C1 segment of cervical spinal cord (tissue), 14 donors: ENCODE data around the gene SMO.
A peak's percentile ranks its signal among the peaks of the same experiment; 100 is the strongest.
"Not testable (repeated sequence)": the region's sequence is repeated elsewhere in the genome, so short reads cannot be mapped to it uniquely, and the experiment has no call there.

Experiments
- DNase-seq, 14 donors: peaks; one replicate each; lab custom pipeline; 2025; lab: John Stamatoyannopoulos, UW

The SMO gene

GRCh38 chr7:129208667-129209066 is 20.2 kb downstream of the SMO start:
- no peak for DNase-seq

GRCh38 chr7:129209067-129209926 is 20.9 kb downstream of the SMO start:
- no peak for DNase-seq

DNA sequence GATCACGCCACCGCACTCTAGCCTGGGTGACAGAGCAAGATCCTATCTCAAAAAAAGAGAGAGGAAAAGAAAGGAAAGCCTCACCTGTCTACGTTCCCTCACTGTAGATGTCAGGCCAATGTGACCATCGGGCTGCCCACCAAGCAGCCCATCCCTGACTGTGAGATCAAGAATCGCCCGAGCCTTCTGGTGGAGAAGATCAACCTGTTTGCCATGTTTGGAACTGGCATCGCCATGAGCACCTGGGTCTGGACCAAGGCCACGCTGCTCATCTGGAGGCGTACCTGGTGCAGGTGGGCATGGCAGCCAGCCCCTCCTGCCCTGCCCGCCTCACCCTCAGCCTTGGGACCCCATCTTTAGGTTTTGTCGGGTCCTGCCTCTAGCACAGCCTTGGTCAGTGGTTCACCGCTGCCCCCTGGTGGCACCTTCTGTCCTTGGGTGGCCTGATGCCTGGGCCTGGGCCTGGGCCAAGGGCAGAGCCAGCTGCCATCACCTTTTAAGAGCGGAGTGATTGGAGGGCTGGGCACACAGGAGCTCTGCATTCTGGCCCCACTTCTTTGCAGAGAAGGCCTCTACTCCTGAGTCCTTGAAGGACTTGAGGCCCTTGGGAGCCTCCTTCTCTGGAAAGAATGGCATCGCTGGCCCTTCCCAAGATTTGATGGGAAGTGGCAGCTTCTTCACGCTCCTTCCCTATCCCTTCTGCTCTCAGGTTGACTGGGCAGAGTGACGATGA is 22.0 kb downstream of the SMO start:
- peak in 12 of 14 donors; percentile 7 to 80 (median 47) for DNase-seq

- DNase-seq, result no peak
Measured at GRCh38 chr7:129210989-129211312, 22.5 kb downstream of the SMO start.

GRCh38 chr7:129212126-129212525 is 23.7 kb downstream of the SMO start:
- no peak for DNase-seq

DNA sequence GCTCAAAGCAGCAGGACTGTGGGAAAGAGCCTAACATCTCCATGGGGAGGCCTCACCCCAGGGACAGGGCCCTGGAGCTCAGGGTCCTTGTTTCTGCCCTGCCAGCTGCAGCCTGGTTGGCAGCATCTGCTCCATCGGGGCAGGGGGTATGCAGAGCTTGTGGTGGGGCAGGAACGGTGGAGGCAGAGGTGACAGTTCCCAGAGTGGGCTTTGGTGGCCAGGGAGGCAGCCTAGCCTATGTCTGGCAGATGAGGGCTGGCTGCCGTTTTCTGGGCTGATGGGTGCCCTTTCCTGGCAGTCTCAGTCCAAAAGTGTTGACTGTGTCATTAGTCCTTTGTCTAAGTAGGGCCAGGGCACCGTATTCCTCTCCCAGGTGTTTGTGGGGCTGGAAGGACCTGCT is 24.2 kb downstream of the SMO start:
- no peak for DNase-seq

GRCh38 chr7:129213828-129214227 is 25.4 kb downstream of the SMO start:
- DNase-seq, result peak in 4 of 14 donors; percentile 12 to 17 (median 16)

- DNase-seq, result not testable (repeated sequence)
Measured at GRCh38 chr7:129215691-129216090, 27.3 kb downstream of the SMO start.

DNA sequence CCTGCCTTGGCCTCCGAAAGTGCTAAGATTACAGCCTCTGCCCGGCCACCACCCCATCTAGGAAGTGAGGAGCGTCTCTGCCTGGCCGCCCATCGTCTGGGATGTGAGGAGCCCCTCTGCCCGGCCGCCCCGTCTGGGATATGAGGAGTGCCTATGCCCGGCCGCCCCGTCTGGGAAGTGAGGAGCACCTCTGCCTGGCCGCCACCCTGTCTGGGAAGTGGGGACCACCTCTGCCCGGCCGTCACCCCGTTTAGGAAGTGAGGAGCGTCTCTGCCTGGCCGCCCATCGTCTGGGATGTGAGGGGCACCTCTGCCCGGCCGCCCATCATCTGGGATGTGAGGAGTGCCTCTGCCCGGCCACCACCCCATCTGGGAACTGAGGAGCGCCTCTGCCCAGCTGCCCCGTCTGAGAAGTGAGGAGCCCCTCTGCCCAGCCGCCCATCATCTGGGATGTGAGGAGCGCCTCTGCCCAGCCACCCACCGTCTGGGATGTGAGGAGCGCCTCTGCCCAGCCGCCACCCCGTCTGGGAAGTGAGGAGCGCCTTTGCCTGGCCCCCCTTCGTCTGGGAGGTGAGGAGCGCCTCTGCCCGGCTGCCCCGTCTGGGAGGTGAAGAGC is 27.8 kb downstream of the SMO start:
- not testable (repeated sequence) for DNase-seq

GRCh38 chr7:129216821-129217416 is 28.5 kb downstream of the SMO start:
- DNase-seq, result not testable (repeated sequence)

DNA sequence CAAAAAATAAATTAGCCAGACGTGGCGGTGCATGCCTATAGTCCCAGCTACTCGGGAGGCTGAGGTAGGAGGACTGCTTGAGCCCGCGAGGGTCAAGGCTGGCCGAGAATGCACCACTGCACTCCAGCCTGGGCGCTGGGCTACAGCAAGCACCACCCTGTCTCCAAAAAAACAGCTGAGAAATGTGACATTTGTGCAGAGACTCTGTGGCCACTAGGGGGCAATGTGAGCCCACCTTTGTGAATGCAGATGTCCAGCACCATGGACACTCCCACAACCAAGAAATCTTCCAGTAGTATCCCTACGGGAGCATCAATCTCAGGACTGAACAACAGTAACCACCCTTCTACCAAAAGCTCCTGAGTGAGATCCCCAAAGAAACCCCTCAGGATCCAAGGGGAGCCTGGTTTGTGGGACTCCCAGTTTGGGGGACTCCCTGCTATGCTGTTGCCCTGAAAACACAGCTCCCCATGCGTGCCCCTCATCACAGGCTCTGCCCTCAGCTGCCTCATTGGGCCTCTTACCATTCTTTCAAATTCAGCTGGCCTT is 30.2 kb downstream of the SMO start:
- peak in 12 of 14 donors; percentile 29 to 81 (median 64) for DNase-seq

- not testable (repeated sequence) for DNase-seq
Measured at GRCh38 chr7:129219166-129219565, 30.7 kb downstream of the SMO start.

GRCh38 chr7:129222064-129222463 is 33.6 kb downstream of the SMO start:
- no peak for DNase-seq

DNA sequence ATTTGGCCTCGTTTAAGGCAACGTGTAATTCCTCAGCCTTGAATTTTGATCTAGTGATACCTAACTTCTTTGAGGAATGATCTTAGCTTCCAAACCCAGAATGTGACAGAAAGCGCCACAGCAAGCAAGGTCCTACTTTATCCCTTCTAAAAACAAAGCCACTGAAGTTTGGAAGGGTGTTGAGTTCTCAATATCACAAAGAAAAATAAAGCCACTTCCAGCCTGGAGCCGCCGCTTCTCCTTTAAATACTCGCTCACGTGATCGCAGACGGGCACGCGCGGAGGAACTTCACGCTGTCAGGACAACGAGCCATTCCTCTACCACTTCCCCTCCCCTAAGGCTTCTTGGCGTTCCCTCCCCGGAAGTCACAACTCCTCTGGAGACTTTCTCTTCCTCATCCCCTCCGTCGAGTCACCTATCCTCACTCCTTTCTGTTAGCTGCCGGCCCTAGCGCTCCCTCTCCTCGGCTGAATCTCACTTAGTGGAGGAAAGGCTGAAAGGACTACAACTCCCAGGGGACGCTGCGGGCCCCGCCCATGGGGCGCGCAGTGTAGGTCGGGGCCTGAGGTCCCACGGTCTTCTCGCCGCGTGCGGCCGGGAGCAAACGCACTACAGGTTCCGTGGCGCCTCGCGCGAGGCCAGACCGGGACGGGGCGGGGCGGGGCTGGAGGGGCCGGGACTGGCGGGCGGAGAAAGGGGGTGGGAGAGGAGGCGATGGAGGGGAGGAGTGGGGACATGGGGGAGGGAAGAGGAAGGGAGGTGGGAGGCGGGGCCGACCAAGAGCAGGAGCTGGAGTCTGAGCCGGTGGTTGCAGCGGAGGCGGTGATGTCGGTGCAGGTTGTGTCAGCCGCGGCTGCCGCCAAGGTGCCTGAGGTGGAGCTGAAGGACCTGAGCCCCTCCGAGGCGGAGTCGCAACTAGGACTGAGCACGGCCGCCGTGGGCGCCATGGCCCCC is 36.1 kb downstream of the SMO start, which contains the start of gene AHCYL2:
AHCYL2 (plus strand) TSS at position 780 of the 955 bp plus-strand sequence.
- DNase-seq, result peak; percentile 77 to 100 (median 99)

DNA sequence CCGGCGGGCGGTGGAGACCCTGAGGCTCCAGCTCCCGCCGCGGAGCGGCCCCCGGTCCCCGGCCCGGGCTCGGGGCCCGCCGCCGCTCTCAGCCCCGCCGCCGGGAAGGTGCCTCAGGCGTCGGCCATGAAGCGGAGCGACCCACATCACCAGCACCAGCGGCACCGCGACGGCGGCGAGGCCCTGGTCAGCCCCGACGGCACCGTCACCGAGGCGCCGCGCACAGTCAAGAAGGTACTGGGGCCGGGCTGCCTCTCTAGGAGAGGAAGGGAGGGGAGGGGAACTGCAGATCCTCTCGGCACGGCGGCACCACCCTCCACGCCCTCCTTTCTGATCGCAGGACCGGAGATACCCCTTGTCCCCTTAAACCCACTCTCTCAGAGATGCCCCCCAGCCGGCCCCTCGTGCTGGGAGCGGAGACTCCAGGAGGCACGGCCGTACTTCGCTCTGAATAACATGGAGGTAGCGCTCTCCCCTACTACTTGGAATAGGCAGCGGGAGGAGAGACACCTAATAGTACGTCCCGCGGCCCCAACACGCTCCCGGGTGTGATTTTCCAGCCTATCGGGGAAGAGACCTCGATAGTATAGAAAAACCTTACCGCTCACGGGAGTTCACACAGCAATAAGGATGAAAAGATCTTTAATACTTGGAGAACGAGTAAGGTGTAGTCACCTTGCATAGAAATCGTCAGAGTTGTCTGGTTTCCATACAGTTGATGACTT is 36.9 kb downstream of the SMO start:
- DNase-seq, result peak in 7 of 14 donors; percentile 46 to 75 (median 61)

DNA sequence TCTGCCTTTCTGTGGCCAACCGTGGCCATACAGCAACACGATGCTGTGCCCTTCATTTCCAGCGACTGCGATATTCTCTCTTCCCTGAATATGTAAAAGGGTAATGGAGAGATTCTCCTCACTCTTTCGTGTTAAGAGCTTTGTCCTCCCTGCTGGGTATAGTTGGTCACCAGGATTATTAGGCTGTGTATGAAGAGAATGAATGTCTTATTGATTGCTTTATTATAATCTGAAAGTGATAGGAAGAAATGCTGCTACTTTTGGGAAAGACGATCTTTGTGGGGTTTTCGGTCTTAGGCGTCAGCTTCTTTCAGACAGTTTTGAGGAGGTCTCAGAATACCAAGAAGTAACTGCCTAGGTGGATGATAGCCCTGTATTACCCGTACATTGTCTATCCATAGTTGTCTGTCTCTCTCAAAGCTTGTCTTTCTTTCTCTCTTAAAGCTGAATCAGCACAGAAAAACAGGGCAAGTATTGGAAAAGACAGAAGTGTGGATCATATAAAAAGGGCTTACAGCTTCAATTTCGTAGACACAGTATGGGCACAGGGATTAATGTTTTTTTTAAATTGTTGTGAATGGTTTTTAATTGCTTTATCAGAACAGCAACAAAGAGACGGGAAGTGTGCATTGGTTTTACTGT is 37.6 kb downstream of the SMO start:
- DNase-seq, result peak in 1 of 14 donors; percentile 36

DNA sequence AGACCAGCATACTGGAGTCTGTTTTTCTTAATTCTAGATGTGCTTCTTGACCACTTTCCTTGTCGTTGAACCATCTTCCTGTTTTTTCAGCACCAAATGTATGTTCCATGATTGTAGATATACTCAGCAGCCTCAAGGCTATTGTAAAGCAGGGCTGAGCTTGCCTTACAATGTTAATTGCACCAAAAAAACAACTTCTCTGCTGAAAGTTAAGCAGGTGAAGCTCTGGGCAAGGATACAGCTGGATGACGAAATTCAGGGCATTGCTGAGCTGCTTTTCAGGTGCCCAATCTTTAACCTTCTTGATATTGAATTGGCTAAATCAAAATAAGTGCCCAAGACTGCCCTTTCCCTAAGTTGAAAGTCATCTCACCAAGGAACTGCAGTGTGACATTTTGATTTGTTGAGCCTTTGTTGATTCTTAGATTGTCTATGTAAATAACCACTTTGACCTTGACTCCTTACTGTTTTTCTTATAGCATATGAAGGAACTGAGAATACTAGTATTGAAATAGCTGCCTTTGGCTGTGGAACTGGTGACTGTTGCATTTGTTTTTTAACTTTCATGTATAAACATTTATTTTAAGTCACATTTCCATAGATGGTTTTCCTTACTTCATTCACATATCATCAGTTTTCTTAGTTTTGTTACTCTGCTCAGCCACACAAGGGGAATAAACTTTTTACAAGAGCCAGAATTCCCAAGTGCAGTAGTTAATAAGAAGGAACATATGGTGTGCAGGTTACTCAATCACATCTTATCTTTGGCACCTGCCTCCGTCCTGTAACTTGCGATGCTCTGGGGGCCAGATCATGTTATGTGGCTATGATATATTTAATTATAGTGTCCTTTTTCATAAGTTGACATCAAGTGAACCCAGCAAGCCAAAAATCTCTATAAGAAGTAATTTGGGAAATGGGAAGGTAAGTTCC is 39.5 kb downstream of the SMO start:
- no peak for DNase-seq

GRCh38 chr7:129228633-129229032 is 40.2 kb downstream of the SMO start:
- no peak for DNase-seq
